ENCODE measurements around the gene ASB18. TPM values are rescaled to one million over a fixed set of nuclear protein-coding genes. Genes with fewer than 3 reads are reported as not detected.

Gene ASB18
- total and polyA plus RNA-seq, 7 experiments from 2014 or later: not detected

GRCh38 chr2:236249066-236249465 is 15.1 kb downstream of the ASB18 start:
- no peaks in the 10 kb centered on the region for H3K36me3 ChIP-seq (ENCODE audit: control insufficient read depth in 2 of 3, insufficient read depth in 3 of 3, low read length in 3 of 3)
- no peak overlapping the region for H3K4me3 Mint-ChIP-seq
- H3K27me3 Mint-ChIP-seq: peaks cover 2 to 36% (median 32%) of the 10 kb centered on the region in 5 donors
- ATAC-seq: no peak
- intact Hi-C loops (cut with micrococcal nuclease): no loop called here
- H3K27ac ChIP-seq (ENCODE audit: low read depth, low read length): no peak overlapping the region
- DNase-seq: no peak
- peaks cover 0 to 4% (median 0%) of the 10 kb centered on the region in 11 donors for H3K9me3 Mint-ChIP-seq
- no peak overlapping the region for H3K4me3 ChIP-seq (ENCODE audit: low read length)
- no peak overlapping the region for H3K27ac Mint-ChIP-seq
- ChIA-PET CTCF (no interaction called here), POLR2A (no interaction called here)
- no peaks in the 10 kb centered on the region for H3K27me3 ChIP-seq (ENCODE audit: control insufficient read depth in 2 of 2, insufficient read depth in 2 of 2, low read length in 2 of 2)
- no peaks in the 10 kb centered on the region for H3K4me1 Mint-ChIP-seq
- no peaks in the 10 kb centered on the region for H3K36me3 Mint-ChIP-seq
- H3K4me1 ChIP-seq (ENCODE audit: control insufficient read depth in 2 of 2, insufficient read depth in 2 of 2, low read length in 2 of 2): no peaks in the 10 kb centered on the region
- H3K9me3 ChIP-seq (ENCODE audit: control insufficient read depth in 2 of 3, low read length in 3 of 3): no peaks in the 10 kb centered on the region

DNA sequence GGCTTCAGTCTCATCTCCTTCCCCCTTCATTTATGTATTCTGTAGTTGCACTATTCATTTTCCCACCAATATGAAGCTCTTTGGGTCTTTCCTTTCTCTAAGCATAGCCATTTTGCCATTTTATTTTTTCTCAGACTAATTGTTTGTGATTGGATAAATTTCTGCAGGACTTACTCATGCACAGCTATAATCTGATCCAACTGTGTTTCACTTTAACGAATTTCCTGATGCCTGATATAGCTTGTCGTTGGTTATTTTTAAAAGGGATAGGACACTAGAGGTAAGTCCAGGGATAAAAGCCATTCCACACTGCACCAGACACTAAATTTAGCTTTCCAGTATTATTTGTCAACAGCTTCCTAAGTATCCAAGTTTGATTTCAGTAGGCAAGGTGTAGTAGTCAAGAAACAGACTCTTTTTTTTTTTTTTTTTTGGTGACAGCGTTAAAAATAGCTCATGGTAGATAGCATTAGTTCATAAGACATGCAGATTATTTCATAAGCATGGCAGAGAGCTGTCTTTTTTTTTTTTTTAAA is 17.4 kb downstream of the ASB18 start:
- H3K9me3 Mint-ChIP-seq: peaks cover 0 to 4% (median 0%) of the 10 kb centered on the region in 11 donors

GRCh38 chr2:236244256-236244655 is 19.9 kb downstream of the ASB18 start:
- DNase-seq (no peak), ATAC-seq (no peak)
- no peak overlapping the region for H3K27ac Mint-ChIP-seq
- no peaks in the 10 kb centered on the region for H3K4me1 Mint-ChIP-seq
- peaks cover 11 to 44% (median 34%) of the 10 kb centered on the region in 5 donors for H3K27me3 Mint-ChIP-seq
- intact Hi-C loops (cut with micrococcal nuclease): no loop called here
- Histone ChIP-seq H3K27ac (ENCODE audit: low read depth, low read length) (no peak overlapping the region), H3K27me3 (ENCODE audit: control insufficient read depth in 2 of 2, insufficient read depth in 2 of 2, low read length in 2 of 2) (no peaks in the 10 kb centered on the region), H3K9me3 (ENCODE audit: control insufficient read depth in 2 of 3, low read length in 3 of 3) (no peaks in the 10 kb centered on the region), H3K36me3 (ENCODE audit: control insufficient read depth in 2 of 3, insufficient read depth in 3 of 3, low read length in 3 of 3) (no peaks in the 10 kb centered on the region), H3K4me3 (ENCODE audit: low read length) (no peak overlapping the region), H3K4me1 (ENCODE audit: control insufficient read depth in 2 of 2, insufficient read depth in 2 of 2, low read length in 2 of 2) (no peaks in the 10 kb centered on the region)
- H3K36me3 Mint-ChIP-seq: no peaks in the 10 kb centered on the region
- H3K4me3 Mint-ChIP-seq: no peak overlapping the region
- ChIA-PET POLR2A (no interaction called here), CTCF (no interaction called here)
- peaks cover 0 to 4% (median 0%) of the 10 kb centered on the region in 11 donors for H3K9me3 Mint-ChIP-seq

More for the DNA sequence above, 17.4 kb downstream of the ASB18 start:
- DNase-seq: no peak
- Histone ChIP-seq H3K27me3 (ENCODE audit: control insufficient read depth in 2 of 2, insufficient read depth in 2 of 2, low read length in 2 of 2) (no peaks in the 10 kb centered on the region), H3K36me3 (ENCODE audit: control insufficient read depth in 2 of 3, insufficient read depth in 3 of 3, low read length in 3 of 3) (no peaks in the 10 kb centered on the region), H3K27ac (ENCODE audit: low read depth, low read length) (no peak overlapping the region), H3K9me3 (ENCODE audit: control insufficient read depth in 2 of 3, low read length in 3 of 3) (no peaks in the 10 kb centered on the region), H3K4me1 (ENCODE audit: control insufficient read depth in 2 of 2, insufficient read depth in 2 of 2, low read length in 2 of 2) (no peaks in the 10 kb centered on the region), H3K4me3 (ENCODE audit: low read length) (no peak overlapping the region)
- Mint-ChIP-seq H3K36me3 (no peaks in the 10 kb centered on the region), H3K4me1 (no peaks in the 10 kb centered on the region), H3K4me3 (no peak overlapping the region), H3K27me3 (peaks cover 2 to 34% (median 28%) of the 10 kb centered on the region in 5 donors), H3K27ac (no peak overlapping the region)
- CTCF ChIA-PET: no interaction called here
- POLR2A ChIA-PET: no interaction called here
- intact Hi-C loops (cut with micrococcal nuclease): no loop called here
- ATAC-seq: no peak

GRCh38 chr2:236242057-236242495 is 22.1 kb downstream of the ASB18 start:
- Mint-ChIP-seq H3K27ac (no peak overlapping the region), H3K9me3 (peaks cover 0 to 4% (median 0%) of the 10 kb centered on the region in 11 donors), H3K4me3 (no peak overlapping the region), H3K36me3 (peaks cover 0 to 4% (median 0%) of the 10 kb centered on the region in 5 donors), H3K27me3 (peaks cover 19 to 51% (median 35%) of the 10 kb centered on the region in 5 donors), H3K4me1 (no peaks in the 10 kb centered on the region)
- POLR2A ChIA-PET: no interaction called here
- ATAC-seq (no peak), DNase-seq (no peak)
- Histone ChIP-seq H3K27ac (ENCODE audit: low read depth, low read length) (no peak overlapping the region), H3K27me3 (ENCODE audit: control insufficient read depth in 2 of 2, insufficient read depth in 2 of 2, low read length in 2 of 2) (no peaks in the 10 kb centered on the region), H3K4me1 (ENCODE audit: control insufficient read depth in 2 of 2, insufficient read depth in 2 of 2, low read length in 2 of 2) (no peaks in the 10 kb centered on the region), H3K4me3 (ENCODE audit: low read length) (no peak overlapping the region), H3K36me3 (ENCODE audit: control insufficient read depth in 2 of 3, insufficient read depth in 3 of 3, low read length in 3 of 3) (no peaks in the 10 kb centered on the region), H3K9me3 (ENCODE audit: control insufficient read depth in 2 of 3, low read length in 3 of 3) (no peaks in the 10 kb centered on the region)
- CTCF ChIA-PET: no interaction called here
- intact Hi-C loops (cut with micrococcal nuclease): no loop called here

DNA sequence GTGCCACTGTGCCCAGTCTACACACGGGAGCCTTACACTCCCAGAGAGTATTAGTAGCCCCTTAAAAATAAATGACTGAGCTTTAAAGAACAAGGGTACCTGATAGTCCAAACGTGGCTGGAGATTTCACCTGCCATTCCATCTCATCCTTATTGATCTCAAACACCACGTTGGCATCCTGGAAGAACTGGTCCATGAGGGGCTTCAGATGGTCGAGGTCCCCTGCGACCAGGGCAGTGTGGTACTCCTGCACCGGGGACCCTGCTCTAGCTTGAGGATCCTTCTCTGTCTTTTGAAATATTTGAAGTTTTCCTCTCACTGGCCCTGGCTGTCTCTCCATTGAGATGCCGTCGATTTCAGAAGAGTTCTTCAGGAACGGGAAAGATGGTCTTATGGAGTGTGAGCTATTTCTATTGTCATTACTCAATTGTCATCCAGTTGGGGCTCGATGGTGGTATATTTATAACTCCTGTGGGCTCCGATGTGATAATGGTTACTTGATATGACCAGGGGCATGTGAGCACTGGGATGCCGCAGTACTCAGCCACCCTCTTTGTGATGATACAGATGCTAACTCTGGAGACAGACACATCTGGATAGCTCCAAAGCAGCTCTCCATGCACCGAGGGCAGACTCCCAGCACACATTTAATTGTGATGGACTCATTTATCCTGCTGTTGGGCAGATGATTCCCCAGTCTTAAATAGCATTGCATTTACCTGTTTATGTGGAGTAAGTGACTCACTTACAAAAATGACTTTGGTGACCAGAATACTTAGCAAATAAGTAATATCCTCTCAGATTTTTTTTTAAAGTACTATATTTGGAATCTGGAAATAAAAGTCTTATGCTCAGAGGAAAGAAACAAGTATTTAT is 22.8 kb downstream of the ASB18 start:
- peaks cover 0 to 3% (median 0%) of the 10 kb centered on the region in 7 donors for H3K4me1 Mint-ChIP-seq
- Histone ChIP-seq H3K9me3 (ENCODE audit: control insufficient read depth in 2 of 3, low read length in 3 of 3) (no peaks in the 10 kb centered on the region), H3K4me1 (ENCODE audit: control insufficient read depth in 2 of 2, insufficient read depth in 2 of 2, low read length in 2 of 2) (no peaks in the 10 kb centered on the region), H3K27me3 (ENCODE audit: control insufficient read depth in 2 of 2, insufficient read depth in 2 of 2, low read length in 2 of 2) (no peaks in the 10 kb centered on the region), H3K4me3 (ENCODE audit: low read length) (no peak overlapping the region), H3K27ac (ENCODE audit: low read depth, low read length) (no peak overlapping the region), H3K36me3 (ENCODE audit: control insufficient read depth in 2 of 3, insufficient read depth in 3 of 3, low read length in 3 of 3) (no peaks in the 10 kb centered on the region)
- H3K9me3 Mint-ChIP-seq: peaks cover 0 to 4% (median 0%) of the 10 kb centered on the region in 11 donors
- ChIA-PET POLR2A (no interaction called here), CTCF (no interaction called here)
- H3K27ac Mint-ChIP-seq: no peak overlapping the region
- H3K27me3 Mint-ChIP-seq: peaks cover 23 to 50% (median 35%) of the 10 kb centered on the region in 5 donors
- H3K36me3 Mint-ChIP-seq: peaks cover 0 to 4% (median 0%) of the 10 kb centered on the region in 5 donors
- DNase-seq (no peak), ATAC-seq (no peak)
- intact Hi-C loops (cut with micrococcal nuclease): no loop called here
- H3K4me3 Mint-ChIP-seq: no peak overlapping the region

- H3K27me3 ChIP-seq (ENCODE audit: control insufficient read depth in 2 of 2, insufficient read depth in 2 of 2, low read length in 2 of 2): no peaks in the 10 kb centered on the region
- no peak overlapping the region for H3K4me3 ChIP-seq (ENCODE audit: low read length)
- peaks cover 0 to 8% (median 4%) of the 10 kb centered on the region in 7 donors for H3K4me1 Mint-ChIP-seq
- ChIA-PET CTCF (no interaction called here), POLR2A (no interaction called here)
- intact Hi-C loops (cut with micrococcal nuclease): no loop called here
- peaks cover 0 to 4% (median 2%) of the 10 kb centered on the region in 5 donors for H3K36me3 Mint-ChIP-seq
- no peak for DNase-seq
- H3K27ac Mint-ChIP-seq: no peak overlapping the region
- no peak for ATAC-seq
- peaks cover 30 to 53% (median 38%) of the 10 kb centered on the region in 5 donors for H3K27me3 Mint-ChIP-seq
- no peak overlapping the region for H3K27ac ChIP-seq (ENCODE audit: low read depth, low read length)
- H3K9me3 Mint-ChIP-seq: peaks cover 0 to 8% (median 0%) of the 10 kb centered on the region in 11 donors
- H3K9me3 ChIP-seq (ENCODE audit: control insufficient read depth in 2 of 3, low read length in 3 of 3): no peaks in the 10 kb centered on the region
- no peaks in the 10 kb centered on the region for H3K36me3 ChIP-seq (ENCODE audit: control insufficient read depth in 2 of 3, insufficient read depth in 3 of 3, low read length in 3 of 3)
- no peak overlapping the region for H3K4me3 Mint-ChIP-seq
- H3K4me1 ChIP-seq (ENCODE audit: control insufficient read depth in 2 of 2, insufficient read depth in 2 of 2, low read length in 2 of 2): no peaks in the 10 kb centered on the region
Observed at GRCh38 chr2:236240228-236240990, 23.8 kb downstream of the ASB18 start.

Measured in naive thymus-derived CD4-positive, alpha-beta T cell (primary cell).